Measurements from ENCODE around the gene FEZF2. TPM values are rescaled to one million over a fixed set of nuclear protein-coding genes. Genes with fewer than 3 reads are reported as not detected.

Gene FEZF2
- total RNA-seq, 1 donor from 2014 or later: not detected

- DNase-seq (ENCODE audit: low spot score, unreplicated experiment): no peak
- Mint-ChIP-seq H3K27me3 (peaks cover 97% of the 10 kb centered on the region), H3K4me1 (ENCODE audit: low read depth) (peaks cover 3% of the 10 kb centered on the region)
These were observed 1.2 kb upstream of the FEZF2 start for GRCh38 chr3:62374341-62375218.

DNA sequence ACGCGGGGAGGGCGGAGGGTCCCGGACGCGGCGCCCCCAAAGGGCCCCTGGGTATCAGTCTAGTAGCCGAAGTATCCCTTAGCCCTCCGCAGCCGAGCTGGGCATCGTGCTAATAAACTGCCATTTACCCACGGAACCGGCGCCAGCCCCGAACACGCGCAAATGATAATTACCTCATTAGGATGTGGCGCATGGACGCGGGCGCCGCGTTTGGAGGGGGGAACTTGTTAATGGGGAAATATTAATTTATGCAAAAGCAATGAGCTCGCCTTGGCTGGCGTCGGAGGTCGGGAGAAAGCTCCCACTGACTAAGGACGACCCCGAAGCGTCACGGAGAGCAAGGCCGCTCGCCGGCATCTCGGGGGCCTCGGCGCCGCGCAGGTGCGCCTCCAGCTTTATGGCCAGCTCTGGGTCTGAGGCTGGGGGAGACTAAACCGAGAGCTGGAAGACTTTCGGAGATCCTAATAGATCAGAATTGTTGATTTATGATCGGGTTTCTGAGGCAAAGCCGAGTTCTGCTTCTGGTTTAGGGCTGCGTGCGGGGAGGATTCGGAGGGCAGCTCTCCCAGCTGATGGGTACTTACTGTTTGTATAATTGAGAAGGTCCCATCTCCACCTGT is 474 bp upstream of the FEZF2 start:
- Mint-ChIP-seq H3K36me3 (ENCODE audit: insufficient read depth) (no peaks in the 10 kb centered on the region), H3K9me3 (ENCODE audit: low read depth) (no peaks in the 10 kb centered on the region), H3K27me3 (peaks cover 97% of the 10 kb centered on the region), H3K27ac (no peak overlapping the region), H3K4me1 (ENCODE audit: low read depth) (peaks cover 3% of the 10 kb centered on the region), H3K4me3 (ENCODE audit: low read depth) (no peak overlapping the region)
- no peak for TF ChIP-seq CTCF (IDR thresholded peaks at IDR 0.05; ENCODE audit: unreplicated experiment)
- DNase-seq (ENCODE audit: low spot score, unreplicated experiment): no peak

More at GRCh38 chr3:62374341-62375218, 1.2 kb upstream of the FEZF2 start:
- no peak overlapping the region for H3K27ac Mint-ChIP-seq
- no peaks in the 10 kb centered on the region for H3K36me3 Mint-ChIP-seq (ENCODE audit: insufficient read depth)
- no peaks in the 10 kb centered on the region for H3K9me3 Mint-ChIP-seq (ENCODE audit: low read depth)
- TF ChIP-seq CTCF (IDR thresholded peaks at IDR 0.05; ENCODE audit: unreplicated experiment): no peak
- H3K4me3 Mint-ChIP-seq (ENCODE audit: low read depth): no peak overlapping the region

DNA sequence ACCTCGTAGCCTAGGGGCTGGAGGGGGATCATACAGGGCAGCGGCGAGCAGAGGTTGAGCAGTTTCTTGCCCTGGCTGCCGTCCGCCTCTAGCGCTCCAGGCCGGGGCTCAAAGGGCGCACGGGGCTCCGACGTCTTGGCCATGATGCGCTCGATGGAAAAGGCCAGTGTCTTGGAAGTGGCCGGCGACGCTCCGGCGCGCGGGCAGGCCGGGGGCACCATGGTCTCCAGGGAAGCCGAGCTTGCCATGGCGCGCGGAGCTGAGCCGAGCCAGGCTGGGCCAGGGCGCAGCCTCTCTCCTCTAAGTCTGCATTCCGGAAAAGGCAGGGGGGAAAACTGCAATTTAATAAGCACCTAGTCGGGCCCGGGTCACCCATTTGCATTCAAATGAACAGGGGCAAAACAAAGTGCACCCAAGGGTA is 719 bp downstream of the FEZF2 start:
- H3K4me3 Mint-ChIP-seq (ENCODE audit: low read depth): no peak overlapping the region
- DNase-seq (ENCODE audit: low spot score, unreplicated experiment): no peak
- H3K27ac Mint-ChIP-seq: no peak overlapping the region
- peaks cover 1% of the 10 kb centered on the region for H3K4me1 Mint-ChIP-seq (ENCODE audit: low read depth)
- peaks cover 97% of the 10 kb centered on the region for H3K27me3 Mint-ChIP-seq
- H3K36me3 Mint-ChIP-seq (ENCODE audit: insufficient read depth): no peaks in the 10 kb centered on the region
- H3K9me3 Mint-ChIP-seq (ENCODE audit: low read depth): no peaks in the 10 kb centered on the region
- no peak for TF ChIP-seq CTCF (IDR thresholded peaks at IDR 0.05; ENCODE audit: unreplicated experiment)

- no peaks in the 10 kb centered on the region for H3K9me3 Mint-ChIP-seq (ENCODE audit: low read depth)
- H3K27me3 Mint-ChIP-seq: peaks cover 97% of the 10 kb centered on the region
- no peak overlapping the region for H3K27ac Mint-ChIP-seq
- H3K36me3 Mint-ChIP-seq (ENCODE audit: insufficient read depth): no peaks in the 10 kb centered on the region
- H3K4me3 Mint-ChIP-seq (ENCODE audit: low read depth): no peak overlapping the region
- no peak for TF ChIP-seq CTCF (IDR thresholded peaks at IDR 0.05; ENCODE audit: unreplicated experiment)
- no peak for DNase-seq (ENCODE audit: low spot score, unreplicated experiment)
- H3K4me1 Mint-ChIP-seq (ENCODE audit: low read depth): peaks cover 1% of the 10 kb centered on the region
These were observed 1.4 kb downstream of the FEZF2 start for GRCh38 chr3:62371720-62372591.
